RCC 7860 (cell line): ENCODE measurements around the gene MICU2.

Experiments used
- DNase-seq: peaks from one replicate; pipeline ENCODE4 v3.0.0-alpha.2; 2015; ENCODE audit warnings: low spot score
- FAIRE-seq: peaks from 2 replicates; lab custom pipeline; 2012; peaks lifted over from hg19 to GRCh38; lab: Jason Lieb, UNC

The MICU2 gene

GRCh38 chr13:21548577-21548976 lies 55.4 kb downstream of the MICU2 start:
- DNase-seq: no peak
- no peak for FAIRE-seq

- no peak for DNase-seq
- no peak for FAIRE-seq
Measured at GRCh38 chr13:21546372-21546771, 57.6 kb downstream of the MICU2 start.

GRCh38 chr13:21544515-21544914 lies 59.5 kb downstream of the MICU2 start:
- DNase-seq: no peak
- no peak for FAIRE-seq

- DNase-seq (no peak), FAIRE-seq (no peak)
Measured at GRCh38 chr13:21542563-21542962, 61.4 kb downstream of the MICU2 start.

- FAIRE-seq (no peak), DNase-seq (no peak)
Measured at GRCh38 chr13:21541980-21542379, 62.0 kb downstream of the MICU2 start.

- no peak for DNase-seq
Measured at GRCh38 chr13:21541271-21541670, 62.7 kb downstream of the MICU2 start.

GRCh38 chr13:21539687-21540086 lies 64.3 kb downstream of the MICU2 start:
- FAIRE-seq (no peak), DNase-seq (no peak)

More at GRCh38 chr13:21541271-21541670, 62.7 kb downstream of the MICU2 start:
- no peak for FAIRE-seq

GRCh38 chr13:21538753-21539152 lies 65.2 kb downstream of the MICU2 start:
- DNase-seq (no peak), FAIRE-seq (no peak)

- FAIRE-seq (no peak), DNase-seq (no peak)
Measured at GRCh38 chr13:21538280-21538679, 65.7 kb downstream of the MICU2 start.

GRCh38 chr13:21537105-21537504 lies 66.9 kb downstream of the MICU2 start:
- no peak for DNase-seq
- FAIRE-seq: no peak

- DNase-seq: no peak
- FAIRE-seq: no peak
Measured at GRCh38 chr13:21534760-21535159, 69.2 kb downstream of the MICU2 start.

GRCh38 chr13:21531455-21531854 lies 72.5 kb downstream of the MICU2 start:
- DNase-seq (no peak), FAIRE-seq (no peak)

- no peak for DNase-seq
Measured at GRCh38 chr13:21530656-21531055, 73.3 kb downstream of the MICU2 start.

GRCh38 chr13:21529146-21529893 lies 74.7 kb downstream of the MICU2 start:
- FAIRE-seq (no peak), DNase-seq (no peak)

More at GRCh38 chr13:21530656-21531055, 73.3 kb downstream of the MICU2 start:
- FAIRE-seq: no peak

- no peak for FAIRE-seq
- no peak for DNase-seq
Measured at GRCh38 chr13:21528616-21529015, 75.4 kb downstream of the MICU2 start.

GRCh38 chr13:21526707-21527540 lies 77.0 kb downstream of the MICU2 start:
- no peak for FAIRE-seq
- DNase-seq: no peak

- no peak for DNase-seq
- FAIRE-seq: no peak
Measured at GRCh38 chr13:21522847-21523246, 81.1 kb downstream of the MICU2 start.

- DNase-seq (no peak), FAIRE-seq (no peak)
Measured at GRCh38 chr13:21522130-21522529, 81.8 kb downstream of the MICU2 start.

GRCh38 chr13:21518617-21519144 lies 85.3 kb downstream of the MICU2 start:
- FAIRE-seq (no peak), DNase-seq (no peak)

- FAIRE-seq (no peak), DNase-seq (no peak)
Measured at GRCh38 chr13:21517576-21517975, 86.4 kb downstream of the MICU2 start.

- no peak for FAIRE-seq
- no peak for DNase-seq
Measured at GRCh38 chr13:21516805-21517204, 87.2 kb downstream of the MICU2 start.

GRCh38 chr13:21511849-21512248 lies 92.1 kb downstream of the MICU2 start:
- FAIRE-seq (no peak), DNase-seq (no peak)
